Measurements from ENCODE around the gene PSMA2. TPM values are rescaled to one million over a fixed set of nuclear protein-coding genes. Genes with fewer than 3 reads are reported as not detected.
A peak's percentile ranks its signal among the peaks of the same experiment; 100 is the strongest.

The PSMA2 gene
- polyA plus RNA-seq, 1 of the 3 experiments (the other 2 are of a cell fraction): 101 TPM

GRCh38 chr7:42913591-42913990 lies 18.4 kb downstream of the PSMA2 start:
- 80% methylated on average over 2 of the region's 2 CpGs for WGBS (ENCODE audit: low lambda C conversion rate)
- H3K9ac ChIP-seq: no peak overlapping the region
- no peaks in the 10 kb centered on the region for H4K20me1 ChIP-seq (ENCODE audit: insufficient read depth)
- no peak for DNase-seq
- H2AFZ ChIP-seq (ENCODE audit: low read depth): no peak overlapping the region
- peak overlapping the region in 1 of 2 experiments; percentile 60; a peak in 1 of 4 replicates for H3K27ac ChIP-seq (ENCODE audit: low read depth in 2 of 2, low read length in 1 of 2)
- POLR2A ChIA-PET: interaction anchor here (1.9 kb wide), 1 partner anchor 18 kb away, joined by 8 read pairs; the partner anchor contains the start of genes MRPL32 and PSMA2
- H3K4me2 ChIP-seq: no peak overlapping the region
- H3K4me3 ChIP-seq (ENCODE audit: low read depth in 2 of 2, low read length in 1 of 2): no peak overlapping the region
- no peaks in the 10 kb centered on the region for H3K9me3 ChIP-seq
- H3K27me3 ChIP-seq (ENCODE audit: insufficient read depth): no peaks in the 10 kb centered on the region
- CTCF ChIA-PET: interaction anchor here (2.6 kb wide), 1 partner anchor 28 kb away, joined by 7 read pairs; no protein-coding TSS in a partner anchor
- peaks cover 27% of the 10 kb centered on the region for H3F3A ChIP-seq (replicated peaks; ENCODE audit: insufficient read depth)
- H3K79me2 ChIP-seq (ENCODE audit: insufficient read depth): peaks cover 16% of the 10 kb centered on the region; the same call in 1 of the 2 replicates
- H3K4me1 ChIP-seq (ENCODE audit: control insufficient read depth in 1 of 2, insufficient read depth in 2 of 2, low read depth in 1 of 2, low read length in 1 of 2): peaks cover 0 to 16% of the 10 kb centered on the region in 2 experiments; a peak in 2 of 4 replicates
- no peak for TF ChIP-seq YY1 (IDR thresholded peaks at IDR 0.05; ENCODE audit: low read depth)
- TF ChIP-seq CHD2 (IDR thresholded peaks at IDR 0.05; ENCODE audit: low read length, partially characterized antibody): no peak
- TF ChIP-seq POLR2AphosphoS5 (IDR thresholded peaks at IDR 0.05; ENCODE audit: low read depth, low read length): no peak
- no peak for TF ChIP-seq IRF3 (IDR thresholded peaks at IDR 0.05; ENCODE audit: low read depth, low read length)
- TF ChIP-seq MAX (IDR thresholded peaks at IDR 0.05; ENCODE audit: low read depth): no peak
- no peak for TF ChIP-seq NFIC (IDR thresholded peaks at IDR 0.05; ENCODE audit: borderline replicate concordance)
- no peaks in the 10 kb centered on the region for H3K9me2 ChIP-seq
- peaks cover 22 to 34% of the 10 kb centered on the region in 2 experiments for H3K36me3 ChIP-seq (replicated peaks in 1 of 2; ENCODE audit: control insufficient read depth in 1 of 2, insufficient read depth in 2 of 2, low read length in 1 of 2)

GRCh38 chr7:42911454-42912447 lies 20.2 kb downstream of the PSMA2 start, which contains the start of gene C7orf25:
C7orf25 (minus strand) TSS chr7:42912070; CDS start chr7:42910900, 1,170 bp downstream.
- POLR2A ChIA-PET: interaction anchor here (0.6 to 1.9 kb wide), 2 partner anchors 20 to 927 kb away, joined by 3 to 8 read pairs; partner anchors contain the start of genes MRPL32 and PSMA2
- 0 out of 2 replicates have a peak, but pooled peaks have one; percentile 11 for TF ChIP-seq CTCF (IDR thresholded peaks at IDR 0.05)
- TF ChIP-seq PBX3 (IDR thresholded peaks at IDR 0.05): no peak
- TF ChIP-seq RFX5 (IDR thresholded peaks at IDR 0.05; ENCODE audit: low read length): peak; percentile 58; the same call in 1 of the 2 replicates
- peak; percentile 82 for TF ChIP-seq GABPA (IDR thresholded peaks at IDR 0.05; ENCODE audit: low read depth)
- TF ChIP-seq MEF2A (IDR thresholded peaks at IDR 0.05; ENCODE audit: borderline replicate concordance, low read depth): no peak
- peak; percentile 93 for TF ChIP-seq USF2 (IDR thresholded peaks at IDR 0.05; ENCODE audit: borderline replicate concordance, low read depth, low read length)
- TF ChIP-seq TAF1 (IDR thresholded peaks at IDR 0.05; ENCODE audit: borderline replicate concordance, low read depth, low read length): peak; percentile 66
- 0 out of 2 replicates have a peak, but pooled peaks have one; percentile 57 for TF ChIP-seq POLR2AphosphoS5 (IDR thresholded peaks at IDR 0.05; ENCODE audit: low read depth, low read length)
- TF ChIP-seq RAD21 (IDR thresholded peaks at IDR 0.05; ENCODE audit: low read length): peak; percentile 4; the same call in 1 of the 2 replicates
- peak; percentile 63 for TF ChIP-seq NRF1 (IDR thresholded peaks at IDR 0.05; ENCODE audit: low read depth, low read length)
- TF ChIP-seq TEAD4 (IDR thresholded peaks at IDR 0.05; ENCODE audit: borderline replicate concordance, insufficient read depth): peak; percentile 5; the same call in 1 of the 2 replicates
- TF ChIP-seq TCF12 (IDR thresholded peaks at IDR 0.05): no peak
- peak; percentile 100 for TF ChIP-seq YY1 (IDR thresholded peaks at IDR 0.05; ENCODE audit: low read depth)

More at GRCh38 chr7:42911454-42912447, 20.2 kb downstream of the PSMA2 start, which contains the start of gene C7orf25:
- peak within 1 kb of the TSS; percentile 94 for H2AFZ ChIP-seq (ENCODE audit: low read depth)
- no peaks in the 10 kb centered on the region for H3K9me3 ChIP-seq
- H3K4me3 ChIP-seq (ENCODE audit: low read depth in 2 of 2, low read length in 1 of 2): peak within 1 kb of the TSS; percentile 81 to 87
- peaks cover 16% of the 10 kb centered on the region; the same call in 1 of the 2 replicates for H3K79me2 ChIP-seq (ENCODE audit: insufficient read depth)
- CTCF ChIA-PET: interaction anchor here (0.7 to 2.6 kb wide), 8 partner anchors 15 to 971 kb away, joined by 3 to 7 read pairs (median 3); partner anchors contain the start of genes MRPL32 and PSMA2
- under 1% methylated on average over 60 of the region's 95 CpGs for WGBS (ENCODE audit: low lambda C conversion rate)
- H3K27ac ChIP-seq (ENCODE audit: low read depth in 2 of 2, low read length in 1 of 2): peak within 1 kb of the TSS; percentile 7 to 84; a peak in 3 of 4 replicates
- H4K20me1 ChIP-seq (ENCODE audit: insufficient read depth): no peaks in the 10 kb centered on the region
- H3K9ac ChIP-seq: peak within 1 kb of the TSS; percentile 77
- DNase-seq: peak; percentile 100
- H3K4me1 ChIP-seq (ENCODE audit: control insufficient read depth in 1 of 2, insufficient read depth in 2 of 2, low read depth in 1 of 2, low read length in 1 of 2): peaks cover 0 to 16% of the 10 kb centered on the region in 2 experiments; a peak in 2 of 4 replicates
- peaks cover 13 to 22% of the 10 kb centered on the region in 2 experiments for H3K36me3 ChIP-seq (replicated peaks in 1 of 2; ENCODE audit: control insufficient read depth in 1 of 2, insufficient read depth in 2 of 2, low read length in 1 of 2)
- H3K27me3 ChIP-seq (ENCODE audit: insufficient read depth): no peaks in the 10 kb centered on the region
- peak within 1 kb of the TSS; percentile 85 for H3K4me2 ChIP-seq
- H3K9me2 ChIP-seq: no peaks in the 10 kb centered on the region
- H3F3A ChIP-seq (replicated peaks; ENCODE audit: insufficient read depth): peaks cover 27% of the 10 kb centered on the region

All from SK-N-SH (cell line).